Motor neuron (in vitro differentiated cells): ENCODE data around the gene TRIM72. TPM values are rescaled to one million over a fixed set of nuclear protein-coding genes. Genes with fewer than 3 reads are reported as not detected.
"Not testable (repeated sequence)": the region's sequence is repeated elsewhere in the genome, so short reads cannot be mapped to it uniquely, and the experiment has no call there.

Source experiments
- ATAC-seq, 8 experiments: fragments of 200-7000 bp; cut with Tn5 transposase; replicated peaks in 6 of 8; 2 replicates each; pipeline ENCODE4 v1.8.0; 2021; ENCODE audit warnings: mild to moderate bottlenecking in 8 of 8, moderate library complexity in 8 of 8
- H3K27ac ChIP-seq, 2 donors: fragments of 250-450 bp; sonication (Bioruptor Pico); 2 replicates each; pipeline ENCODE4 v1.9.0; 2021; ENCODE audit warnings: antibody characterized with exemption in 2 of 2, mild to moderate bottlenecking in 2 of 2, moderate library complexity in 1 of 2
- H3K4me1 ChIP-seq, 2 donors: fragments of 250-450 bp; sonication (Bioruptor Pico); replicated peaks in 1 of 2; 2 replicates each; pipeline ENCODE4 v1.6.1; 2021; ENCODE audit warnings: antibody characterized with exemption in 2 of 2, mild to moderate bottlenecking in 2 of 2, moderate library complexity in 1 of 2
- H3K4me3 ChIP-seq, 5 donors: fragments of 250-450 bp; sonication (Bioruptor Pico); 2 replicates each; pipeline ENCODE4 v1.9.0; 2021; ENCODE audit warnings: antibody characterized with exemption in 5 of 5, mild to moderate bottlenecking in 5 of 5, moderate library complexity in 4 of 5
- WGBS, 10 experiments: fragments of 450-650 bp; shearing (Covaris generic); methylation state at CpG; one replicate each; pipeline ENCODE4 v1.0.0; 2022; 5-methylcytosine and 5-hydroxymethylcytosine counted together
- in situ Hi-C, 9 experiments: fragments of 400-800 bp; cut with MboI; loops; one replicate each; pipeline ENCODE4 v1.15.0; 2021; ENCODE audit warnings: low sequenced_read_pairs in 9 of 9, low pct_unique_long_range_greater_than_20kb in 2 of 9; ENCODE audit not compliant: unreplicated experiment in 9 of 9
- total RNA-seq, 8 experiments: library from RNA; unstranded; fragments of 300-600 nt; gene quantifications; 2 replicates each; pipeline versions ENCODE4 v1.2.3 to v1.2.4, GENCODE V29; 2022

Gene TRIM72
- total RNA-seq, 8 experiments from 2014 or later, result 0.05 to 0.57 (median 0.13) TPM; not detected in 1

DNA sequence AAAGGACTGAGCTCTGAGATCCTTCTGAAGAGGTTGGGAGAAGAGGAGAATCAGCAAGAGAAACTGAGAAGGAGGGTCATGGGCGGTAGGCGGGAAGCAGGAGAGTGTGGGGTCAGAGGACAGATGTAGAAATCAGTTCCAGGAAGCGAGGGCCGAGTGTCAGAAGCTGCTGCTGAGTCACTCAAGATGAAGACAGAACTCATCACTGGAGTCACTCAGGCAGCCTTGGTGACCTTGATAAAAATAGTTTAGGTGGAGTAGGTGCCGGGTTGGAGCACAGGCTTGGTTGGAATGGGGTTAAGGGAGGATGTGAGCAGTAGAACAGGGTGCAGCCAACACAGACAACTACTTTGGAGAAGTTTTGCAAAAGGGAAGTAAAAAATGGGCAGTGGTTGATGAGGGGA, 39.7 kb downstream of the TRIM72 start:
- no peaks in the 10 kb centered on the region for H3K4me1 ChIP-seq
- H3K4me3 ChIP-seq, result no peak overlapping the region
- no peak overlapping the region for H3K27ac ChIP-seq
- WGBS, 10 experiments, result 26 to 84% (median 67%) methylated on average over 1 to 5 of the region's 5 CpGs; no CpG with 5 or more reads in 1 of the 10 experiments
- peak in 2 of 8 experiments; percentile 83 to 97 for ATAC-seq
- in situ Hi-C loops, result no loop called here

DNA sequence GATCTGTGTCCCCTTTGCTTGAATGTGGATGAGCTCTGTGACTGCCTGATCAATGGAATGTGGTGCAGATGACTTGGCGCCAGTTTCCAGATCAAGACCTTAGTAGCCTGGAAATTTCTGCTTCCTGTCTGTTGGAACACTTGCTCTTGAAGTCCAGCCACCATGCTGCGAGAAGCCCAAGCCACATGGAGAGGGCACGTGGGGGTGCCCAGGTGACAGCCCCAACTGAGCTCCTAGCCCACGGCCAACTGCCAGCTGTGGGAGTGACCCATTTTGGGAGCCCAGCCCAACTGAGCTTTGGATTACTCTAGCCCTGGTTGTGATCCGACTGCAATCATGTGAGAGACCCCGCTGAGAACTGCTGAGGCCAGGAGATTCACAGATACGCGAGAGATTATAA, 42.5 kb downstream of the TRIM72 start:
- in situ Hi-C loops, result no loop called here
- no peaks in the 10 kb centered on the region for H3K4me1 ChIP-seq
- 31 to 93% (median 65%) methylated on average over 1 to 4 of the region's 8 CpGs; no CpG with 5 or more reads in 3 of the 10 experiments for WGBS, 10 experiments
- H3K27ac ChIP-seq, result no peak overlapping the region
- no peak overlapping the region for H3K4me3 ChIP-seq
- no peak for ATAC-seq

DNA sequence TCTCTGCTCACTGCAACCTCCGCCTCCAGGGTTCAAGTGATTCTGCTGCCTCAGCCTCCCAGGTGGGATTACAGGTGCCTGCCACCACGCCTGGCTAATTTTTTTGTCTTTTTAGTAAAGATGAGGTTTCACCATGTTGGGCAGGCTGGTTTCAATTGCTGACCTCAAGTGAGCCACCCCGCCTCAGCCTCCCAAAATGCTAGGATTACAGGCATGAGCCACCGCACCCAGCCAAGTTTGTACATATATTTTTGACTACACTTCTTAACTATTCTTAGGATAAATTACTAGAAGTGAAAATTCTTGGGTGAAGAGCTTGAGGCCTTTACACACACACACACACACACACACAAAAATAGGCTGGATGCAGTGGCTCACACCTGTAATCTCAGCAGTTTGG, 44.4 kb downstream of the TRIM72 start:
- no peak overlapping the region for H3K27ac ChIP-seq
- in situ Hi-C loops, result no loop called here
- H3K4me1 ChIP-seq, result no peaks in the 10 kb centered on the region
- no peak overlapping the region for H3K4me3 ChIP-seq
- WGBS, 10 experiments, result 29 to 100% (median 80%) methylated on average over 1 to 4 of the region's 4 CpGs; no CpG with 5 or more reads in 5 of the 10 experiments
- ATAC-seq, result no peak

DNA sequence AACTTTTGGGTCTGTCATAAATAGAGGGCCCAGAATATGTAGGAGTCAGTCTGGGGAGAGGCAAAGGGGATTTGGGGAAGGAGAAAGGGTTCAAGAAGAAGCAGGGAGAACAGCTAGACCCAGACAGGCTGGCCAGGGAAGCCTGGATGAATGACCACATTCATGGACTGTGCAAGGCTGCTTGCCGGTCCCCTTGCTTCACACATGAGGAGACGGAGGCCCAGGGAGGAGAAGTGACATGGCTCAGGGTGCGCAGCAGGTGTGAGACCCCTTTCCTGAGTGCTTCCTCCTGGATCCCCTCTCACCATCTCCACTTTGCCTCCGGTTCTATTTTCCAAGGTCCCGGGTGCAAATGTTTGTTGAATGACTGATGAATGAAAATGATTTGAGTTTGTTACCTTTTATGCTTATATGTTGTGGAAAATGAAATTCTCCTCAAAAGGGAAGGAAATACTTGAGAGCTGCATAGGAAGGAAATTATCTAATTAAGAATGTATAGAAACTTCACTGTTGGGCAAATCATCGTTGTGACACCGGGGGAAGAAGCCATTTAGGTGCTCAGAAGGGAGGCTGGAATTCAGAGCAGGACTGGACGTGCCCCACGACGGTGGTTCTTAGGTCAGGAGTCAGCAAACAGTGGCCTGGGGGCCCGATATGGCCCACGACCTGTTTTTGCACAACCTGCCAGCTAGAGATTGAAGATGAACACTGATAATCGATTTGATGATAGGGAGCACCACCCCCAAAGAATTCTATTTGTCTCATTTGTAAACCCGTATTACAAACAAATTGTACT, 46.4 kb downstream of the TRIM72 start:
- WGBS, 10 experiments, result 28 to 79% (median 66%) methylated on average over 2 to 12 of the region's 14 CpGs
- Histone ChIP-seq H3K4me1 (no peaks in the 10 kb centered on the region), H3K4me3 (no peak overlapping the region), H3K27ac (no peak overlapping the region)
- in situ Hi-C loops, result no loop called here
- ATAC-seq, result no peak

DNA sequence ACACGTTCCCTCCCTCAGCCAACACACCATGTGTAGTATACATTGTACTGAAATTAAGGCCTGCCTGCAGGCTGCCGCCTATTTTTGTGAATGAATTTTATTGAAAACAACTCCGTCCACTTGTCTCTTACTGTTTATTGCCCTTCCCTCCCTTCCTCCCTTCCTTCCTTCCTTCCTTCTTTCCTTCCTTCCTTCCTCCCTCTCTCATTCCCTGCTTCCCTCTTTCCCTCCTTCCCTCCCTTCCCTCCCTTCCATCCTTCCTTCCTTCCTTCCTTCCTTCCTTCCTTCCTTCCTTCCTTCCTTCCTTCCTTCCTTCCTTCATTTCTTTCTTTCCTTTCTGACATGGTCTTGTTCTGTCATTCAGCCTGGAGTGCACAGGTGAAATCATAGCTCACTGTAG, 48.2 kb downstream of the TRIM72 start:
- no peak for ATAC-seq
- in situ Hi-C loops, result no loop called here
- H3K4me3 ChIP-seq, result no peak overlapping the region
- 40 to 72% (median 60%) methylated on average over 1 to 3 of the region's 3 CpGs; no CpG with 5 or more reads in 3 of the 10 experiments for WGBS, 10 experiments
- no peak overlapping the region for H3K27ac ChIP-seq
- H3K4me1 ChIP-seq, result no peaks in the 10 kb centered on the region

DNA sequence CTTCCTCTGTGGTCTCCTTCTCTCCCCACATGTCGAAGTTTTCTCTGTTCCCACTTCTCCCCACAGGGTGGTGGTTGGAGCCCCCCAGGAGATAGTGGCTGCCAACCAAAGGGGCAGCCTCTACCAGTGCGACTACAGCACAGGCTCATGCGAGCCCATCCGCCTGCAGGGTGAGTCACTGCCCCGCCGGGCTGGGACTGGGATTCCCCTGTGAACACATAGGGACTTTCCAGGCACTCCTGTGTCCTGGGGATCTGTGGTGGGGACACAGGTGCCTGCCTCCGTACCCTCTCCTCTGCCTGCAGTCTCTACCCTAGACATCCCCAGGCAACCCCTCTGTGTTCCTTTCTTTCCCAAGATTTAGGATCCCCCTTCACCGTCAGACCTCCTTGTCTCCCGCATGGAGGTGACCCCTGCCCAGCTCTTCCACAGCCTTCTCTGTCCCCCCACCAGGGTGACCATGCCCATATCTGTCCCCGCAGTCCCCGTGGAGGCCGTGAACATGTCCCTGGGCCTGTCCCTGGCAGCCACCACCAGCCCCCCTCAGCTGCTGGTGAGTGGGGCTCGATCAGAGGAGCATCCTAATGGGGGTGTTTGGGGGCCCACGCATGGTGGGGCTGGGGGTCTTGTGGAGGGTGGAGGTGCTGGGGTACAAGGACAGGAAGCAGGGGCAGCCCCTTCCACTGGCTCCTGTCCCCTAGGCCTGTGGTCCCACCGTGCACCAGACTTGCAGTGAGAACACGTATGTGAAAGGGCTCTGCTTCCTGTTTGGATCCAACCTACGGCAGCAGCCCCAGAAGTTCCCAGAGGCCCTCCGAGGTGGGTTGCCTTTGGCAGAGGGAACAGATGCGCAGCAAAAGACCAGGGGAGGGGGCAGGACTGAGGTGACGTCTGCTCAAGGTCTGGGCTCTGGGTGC, 51.7 kb downstream of the TRIM72 start:
- 0 to 100% (median 66%) methylated on average over 1 to 8 of the region's 20 CpGs; no CpG with 5 or more reads in 4 of the 10 experiments for WGBS, 10 experiments
- Histone ChIP-seq H3K4me1 (no peaks in the 10 kb centered on the region), H3K27ac (no peak overlapping the region), H3K4me3 (no peak overlapping the region)
- ATAC-seq, result peak in 3 of 8 experiments; percentile 55 to 80 (median 77)
- in situ Hi-C loops, result no loop called here

- in situ Hi-C loops, result no loop called here
- no peak overlapping the region for H3K4me3 ChIP-seq
- no peaks in the 10 kb centered on the region for H3K4me1 ChIP-seq
- peak in 3 of 8 experiments; percentile 25 to 90 (median 80) for ATAC-seq
- H3K27ac ChIP-seq, result no peak overlapping the region
- WGBS, 10 experiments, result 17 to 53% (median 32%) methylated on average over 2 to 8 of the region's 8 CpGs
These were observed 53.6 kb downstream of the TRIM72 start for GRCh38 chr16:31267332-31268032.

- 10 to 83% (median 59%) methylated on average over 1 to 2 of the region's 3 CpGs; no CpG with 5 or more reads in 4 of the 10 experiments for WGBS, 10 experiments
- Histone ChIP-seq H3K4me3 (no peak overlapping the region), H3K4me1 (no peaks in the 10 kb centered on the region), H3K27ac (no peak overlapping the region)
- in situ Hi-C loops, result no loop called here
- no peak for ATAC-seq
These were observed 54.1 kb downstream of the TRIM72 start for GRCh38 chr16:31268033-31268365.

DNA sequence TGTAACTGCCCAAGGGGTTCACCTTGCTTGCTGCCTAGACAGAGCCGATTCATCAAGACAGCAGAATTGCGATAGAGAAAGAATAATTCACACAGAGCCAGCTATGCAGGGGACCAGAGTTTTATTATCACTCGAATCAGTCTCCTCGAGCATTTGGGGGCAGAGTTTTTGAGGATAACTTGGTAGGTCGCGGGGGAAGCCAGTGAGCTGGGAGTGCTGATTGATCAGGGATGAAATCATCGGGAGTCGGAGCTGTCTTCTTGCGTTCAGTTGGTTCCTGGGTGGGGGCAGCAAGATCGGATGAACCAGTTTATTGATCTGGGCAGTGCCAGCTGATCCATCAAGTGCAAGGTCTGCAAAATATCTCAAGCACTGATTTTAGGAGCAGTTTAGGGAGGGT, 55.0 kb downstream of the TRIM72 start:
- Histone ChIP-seq H3K4me1 (no peaks in the 10 kb centered on the region), H3K4me3 (no peak overlapping the region), H3K27ac (no peak overlapping the region)
- ATAC-seq, result no peak
- in situ Hi-C loops, result no loop called here
- 16 to 100% (median 58%) methylated on average over 1 to 9 of the region's 10 CpGs; no CpG with 5 or more reads in 2 of the 10 experiments for WGBS, 10 experiments

- H3K4me1 ChIP-seq, result no peaks in the 10 kb centered on the region
- no peak overlapping the region for H3K27ac ChIP-seq
- no peak overlapping the region for H3K4me3 ChIP-seq
- 8 to 100% (median 60%) methylated on average over 1 to 2 of the region's 2 CpGs; no CpG with 5 or more reads in 3 of the 10 experiments for WGBS, 10 experiments
- in situ Hi-C loops, result no loop called here
- no peak for ATAC-seq
These were observed 55.6 kb downstream of the TRIM72 start for GRCh38 chr16:31269541-31269940.

DNA sequence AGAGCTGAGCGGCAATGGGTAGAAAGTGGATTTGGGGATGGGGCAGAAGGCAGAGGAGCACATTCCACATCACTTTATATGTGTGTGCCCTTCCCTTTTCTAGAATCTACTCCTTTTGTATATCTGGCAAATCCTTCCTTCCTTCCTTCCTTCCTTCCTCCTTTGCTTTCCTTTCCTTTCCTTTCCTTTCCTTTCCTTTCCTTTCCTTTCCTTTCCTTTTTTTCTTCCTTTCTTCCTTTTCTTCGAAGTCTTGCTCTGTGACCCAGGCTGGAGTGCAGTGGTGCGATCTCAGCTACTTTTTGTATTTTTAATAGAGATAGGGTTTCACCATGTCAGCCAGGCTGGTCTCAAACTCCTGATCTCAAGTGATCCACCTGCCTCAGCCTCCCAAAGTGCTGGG, 56.1 kb downstream of the TRIM72 start:
- ATAC-seq, H3K4me1 ChIP-seq, H3K27ac ChIP-seq, in situ Hi-C loops, H3K4me3 ChIP-seq: not testable (repeated sequence)
- WGBS, 10 experiments, result 11 to 100% (median 64%) methylated on average over 1 to 3 of the region's 3 CpGs; no CpG with 5 or more reads in 2 of the 10 experiments

DNA sequence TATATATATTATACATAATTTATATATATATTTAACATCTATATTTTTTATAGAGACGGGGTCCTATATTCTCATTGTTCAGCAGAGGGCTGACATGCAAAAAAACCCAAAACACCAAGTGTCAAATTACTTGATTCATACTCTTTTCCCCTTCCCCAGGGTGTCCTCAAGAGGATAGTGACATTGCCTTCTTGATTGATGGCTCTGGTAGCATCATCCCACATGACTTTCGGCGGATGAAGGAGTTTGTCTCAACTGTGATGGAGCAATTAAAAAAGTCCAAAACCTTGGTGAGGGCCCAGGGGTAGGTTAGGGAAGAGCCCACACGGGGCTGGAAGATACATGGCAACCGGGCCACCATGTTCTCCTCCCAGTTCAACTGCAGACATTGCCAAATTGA, 56.9 kb downstream of the TRIM72 start:
- H3K4me3 ChIP-seq, result no peak overlapping the region
- H3K27ac ChIP-seq, result no peak overlapping the region
- in situ Hi-C loops, result no loop called here
- ATAC-seq, result no peak
- WGBS, 10 experiments, result 58 to 100% (median 76%) methylated on average over 1 to 5 of the region's 5 CpGs; no CpG with 5 or more reads in 3 of the 10 experiments
- no peaks in the 10 kb centered on the region for H3K4me1 ChIP-seq
